Measurements from ENCODE around the gene PHKB.

GRCh38 chr16:47699106-47699505, 238.0 kb downstream of the PHKB start:
- TF ChIP-seq CTCF (conservative IDR thresholded peaks at IDR 0.05 in 1 of 2, IDR thresholded peaks at IDR 0.05 in 1 of 2; ENCODE audit: extremely low read depth in 1 of 2, insufficient read depth in 1 of 2, low read depth in 1 of 2, low read length in 2 of 2) (no peak), EZH2 (IDR thresholded peaks at IDR 0.05; ENCODE audit: borderline replicate concordance, low read length) (no peak)

All from mammary epithelial cell (primary cell).